Loucy (cell line): ENCODE data around the gene LYRM4.

Experiments used
- H2AFZ ChIP-seq: fragments of 200-600 bp; sonication (generic); 2 replicates; pipeline ENCODE4 v1.6.0; 2016; ENCODE audit warnings: antibody characterized with exemption, mild to moderate bottlenecking, low read length, moderate library complexity
- H3F3A ChIP-seq: fragments of 200-600 bp; 2 replicates; pipeline ENCODE4 v1.6.0; 2016; ENCODE audit warnings: antibody characterized with exemption, low read depth, mild to moderate bottlenecking
- H3K27me3 ChIP-seq: fragments of 200-600 bp; sonication (generic); 2 replicates; pipeline ENCODE4 v1.6.1; 2014; ENCODE audit warnings: low read length, mild to moderate bottlenecking; ENCODE audit not compliant: insufficient read depth, poor library complexity, severe bottlenecking
- H3K36me3 ChIP-seq: fragments of 200-600 bp; sonication (generic); 2 replicates; pipeline ENCODE4 v1.6.1; 2016; ENCODE audit warnings: low read length; ENCODE audit not compliant: insufficient read depth
- H3K4me1 ChIP-seq: fragments of 200-600 bp; sonication (generic); 2 replicates; pipeline ENCODE4 v1.5.1; 2014; ENCODE audit warnings: low read length, mild to moderate bottlenecking; ENCODE audit not compliant: insufficient read depth, poor library complexity, severe bottlenecking
- H3K4me2 ChIP-seq: fragments of 200-600 bp; sonication (generic); 2 replicates; pipeline ENCODE4 v1.6.0; 2014; ENCODE audit warnings: antibody characterized with exemption, low read length, low read depth, mild to moderate bottlenecking; ENCODE audit not compliant: poor library complexity, severe bottlenecking
- H3K4me3 ChIP-seq: fragments of 200-600 bp; sonication (generic); 2 replicates; pipeline ENCODE4 v1.5.1; 2014; ENCODE audit warnings: low read length, mild to moderate bottlenecking, mixed read lengths; ENCODE audit not compliant: poor library complexity, severe bottlenecking
- H3K79me2 ChIP-seq: fragments of 200-600 bp; sonication (generic); 2 replicates; pipeline ENCODE4 v1.6.1; 2014; ENCODE audit warnings: low read length; ENCODE audit not compliant: insufficient read depth
- H3K9ac ChIP-seq: fragments of 200-600 bp; sonication (generic); 2 replicates; pipeline ENCODE4 v1.6.0; 2014; ENCODE audit warnings: mild to moderate bottlenecking, low read depth, low read length, moderate library complexity; ENCODE audit not compliant: poor library complexity, severe bottlenecking
- H3K9me2 ChIP-seq: fragments of 200-600 bp; sonication (generic); replicated peaks from 2 replicates; pipeline ENCODE4 v1.6.1; 2016; ENCODE audit warnings: low read depth, low read length, mixed read lengths
- H3K9me3 ChIP-seq: fragments of 200-600 bp; sonication (generic); 2 replicates; pipeline ENCODE4 v1.6.1; 2014; ENCODE audit warnings: mild to moderate bottlenecking, antibody characterized with exemption, low read length, low read depth; ENCODE audit not compliant: insufficient read depth
- H4K20me1 ChIP-seq: fragments of 200-600 bp; sonication (generic); 2 replicates; pipeline ENCODE4 v1.6.0; 2014; ENCODE audit warnings: antibody characterized with exemption, low read length, mild to moderate bottlenecking; ENCODE audit not compliant: insufficient read depth, poor library complexity, severe bottlenecking
- CTCF ChIP-seq: fragments of 200-600 bp; sonication (generic); conservative IDR thresholded peaks from 2 replicates; pipeline ENCODE4 v1.5.1; 2014; ENCODE audit warnings: mild to moderate bottlenecking, antibody characterized with exemption, low read length
- EZH2phosphoT487 ChIP-seq: fragments of 200-600 bp; IDR thresholded peaks from 2 replicates; pipeline ENCODE4 v1.6.1; 2018; ENCODE audit warnings: antibody characterized with exemption, mild to moderate bottlenecking, moderate library complexity, borderline replicate concordance

The LYRM4 gene

GRCh38 chr6:5243069-5243468 is 17.7 kb downstream of the LYRM4 start:
- no peak overlapping the region for H3K4me2 ChIP-seq
- H4K20me1 ChIP-seq, result no peaks in the 10 kb centered on the region
- no peaks in the 10 kb centered on the region for H3F3A ChIP-seq
- no peaks in the 10 kb centered on the region for H3K9me3 ChIP-seq
- no peaks in the 10 kb centered on the region for H3K4me1 ChIP-seq
- TF ChIP-seq CTCF (no peak), EZH2phosphoT487 (no peak)
- H2AFZ ChIP-seq, result no peak overlapping the region
- H3K27me3 ChIP-seq, result no peaks in the 10 kb centered on the region
- no peaks in the 10 kb centered on the region for H3K9me2 ChIP-seq
- H3K79me2 ChIP-seq, result no peaks in the 10 kb centered on the region
- H3K4me3 ChIP-seq, result no peak overlapping the region
- no peaks in the 10 kb centered on the region; the same call in 1 of the 2 replicates for H3K36me3 ChIP-seq
- no peak overlapping the region for H3K9ac ChIP-seq

- no peaks in the 10 kb centered on the region for H4K20me1 ChIP-seq
Observed at GRCh38 chr6:5241252-5241651, 19.5 kb downstream of the LYRM4 start.

GRCh38 chr6:5238336-5238735 is 22.4 kb downstream of the LYRM4 start:
- Histone ChIP-seq H3K36me3 (no peaks in the 10 kb centered on the region; the same call in 1 of the 2 replicates), H3K9me3 (no peaks in the 10 kb centered on the region), H3K27me3 (no peaks in the 10 kb centered on the region), H3K9ac (no peak overlapping the region), H2AFZ (no peak overlapping the region), H3K4me2 (no peak overlapping the region), H3K4me1 (no peaks in the 10 kb centered on the region), H3F3A (no peaks in the 10 kb centered on the region), H3K4me3 (no peak overlapping the region), H3K79me2 (no peaks in the 10 kb centered on the region), H3K9me2 (no peaks in the 10 kb centered on the region), H4K20me1 (no peaks in the 10 kb centered on the region)
- TF ChIP-seq CTCF (no peak), EZH2phosphoT487 (no peak)

More at GRCh38 chr6:5241252-5241651, 19.5 kb downstream of the LYRM4 start:
- no peaks in the 10 kb centered on the region for H3F3A ChIP-seq
- no peaks in the 10 kb centered on the region for H3K27me3 ChIP-seq
- no peaks in the 10 kb centered on the region for H3K9me2 ChIP-seq
- H3K36me3 ChIP-seq, result no peaks in the 10 kb centered on the region; the same call in 1 of the 2 replicates
- no peak overlapping the region for H3K9ac ChIP-seq
- no peak overlapping the region for H2AFZ ChIP-seq
- H3K79me2 ChIP-seq, result no peaks in the 10 kb centered on the region
- no peaks in the 10 kb centered on the region for H3K9me3 ChIP-seq
- H3K4me2 ChIP-seq, result no peak overlapping the region
- no peak overlapping the region for H3K4me3 ChIP-seq
- TF ChIP-seq CTCF (no peak), EZH2phosphoT487 (no peak)
- no peaks in the 10 kb centered on the region for H3K4me1 ChIP-seq
